NOMO-1 (cell line): ENCODE data around the gene DUSP15.
"Not testable (repeated sequence)": the region's sequence is repeated elsewhere in the genome, so short reads cannot be mapped to it uniquely, and the experiment has no call there.

Experiments used
- DNase-seq, 2 experiments: peaks; one replicate each; lab custom pipeline; 2025; ENCODE audit not compliant: unreplicated experiment in 2 of 2; lab: John Stamatoyannopoulos, UW

Gene DUSP15

GRCh38 chr20:31840906-31841816, 29.2 kb downstream of the DUSP15 start:
- no peak for DNase-seq

GRCh38 chr20:31839782-31840487, 30.4 kb downstream of the DUSP15 start:
- no peak for DNase-seq

GRCh38 chr20:31838646-31839292, 31.6 kb downstream of the DUSP15 start:
- peak; percentile 19 to 27 for DNase-seq

DNA sequence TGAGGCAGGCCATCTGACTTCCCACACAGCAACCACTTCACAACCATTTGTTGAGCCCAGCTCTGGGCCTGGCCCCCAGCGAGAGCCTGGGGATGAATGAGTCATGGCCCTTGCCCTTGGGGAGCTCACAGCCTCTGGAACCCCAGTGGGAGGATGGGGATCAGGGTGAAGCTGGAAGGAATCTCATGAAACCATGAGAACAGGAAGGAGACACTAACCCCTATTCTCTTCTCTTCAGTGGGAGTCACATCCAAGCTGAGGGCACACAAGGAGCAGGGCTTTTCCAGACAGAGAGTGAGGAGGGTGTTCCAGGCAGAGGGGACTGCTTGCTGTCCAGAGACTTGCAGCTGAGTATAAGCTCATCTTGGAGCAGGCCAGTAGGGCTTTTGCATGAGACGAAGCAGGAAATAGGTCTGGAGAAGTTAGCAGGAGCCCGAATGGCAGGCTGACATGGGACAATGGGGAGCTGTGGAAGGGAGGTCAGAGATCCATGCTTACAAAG, 32.4 kb downstream of the DUSP15 start:
- DNase-seq: no peak

GRCh38 chr20:31836853-31837608, 33.3 kb downstream of the DUSP15 start:
- no peak for DNase-seq

DNA sequence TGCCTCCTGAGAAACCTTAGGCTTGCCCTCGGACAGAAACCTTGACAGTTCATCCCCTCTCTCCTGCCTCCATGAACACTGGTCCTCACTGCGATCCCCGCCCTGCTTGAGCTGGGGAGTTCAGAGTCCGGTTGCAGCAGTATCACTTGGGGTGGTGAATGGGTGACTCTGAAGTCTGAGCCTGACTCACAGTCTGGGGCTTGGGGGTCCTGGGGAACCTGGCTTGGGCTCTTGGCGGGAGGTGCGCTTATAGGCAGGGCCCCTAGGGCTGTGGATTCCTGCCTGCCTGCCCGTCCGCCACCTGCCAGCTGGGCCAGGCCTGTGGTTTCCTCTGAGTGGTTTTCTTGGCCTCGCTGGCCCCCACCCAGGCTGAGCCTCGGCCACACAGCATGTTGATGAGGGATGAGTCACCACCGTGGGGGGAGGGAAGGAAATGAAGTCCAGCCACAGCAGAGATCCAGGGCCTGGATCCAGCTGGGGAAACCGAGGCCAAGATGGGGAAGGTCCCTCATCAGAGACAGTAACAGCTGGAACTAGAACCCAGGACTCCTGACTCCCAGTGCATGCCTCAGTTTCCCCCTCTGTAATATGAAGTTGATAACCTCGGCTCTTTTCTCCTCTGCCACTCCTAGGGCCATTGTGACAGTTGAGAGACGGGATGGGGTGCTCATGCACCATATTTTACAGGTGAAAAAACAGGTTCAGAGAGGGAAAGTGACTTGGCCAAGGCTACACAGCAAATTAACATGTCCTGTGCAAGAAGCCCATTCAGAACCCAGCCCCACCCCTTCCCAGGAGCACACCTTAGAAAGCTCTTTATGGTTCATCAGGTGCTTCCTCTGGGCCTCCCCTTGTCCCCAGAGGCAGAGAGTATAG, 34.1 kb downstream of the DUSP15 start:
- peak; percentile 79 to 80 for DNase-seq

DNA sequence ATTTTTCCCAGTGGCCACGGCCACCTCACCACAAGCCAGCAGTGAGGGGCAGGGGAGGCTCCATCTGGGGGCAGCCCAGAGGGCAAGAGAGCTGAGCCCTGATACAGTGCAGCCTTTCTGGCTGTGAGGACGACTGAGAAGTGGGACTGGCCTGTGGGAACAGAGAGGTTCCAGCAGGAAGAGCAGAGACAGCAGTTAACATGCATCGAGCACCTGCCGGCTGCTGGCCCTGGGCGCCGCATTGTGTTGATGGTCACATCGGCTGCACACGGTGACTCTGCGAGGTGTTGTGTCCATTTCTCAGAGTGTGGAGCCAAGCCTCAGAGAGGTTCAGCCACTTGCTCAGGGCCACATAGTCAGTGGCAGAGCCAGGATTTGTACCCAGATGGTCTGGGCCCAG, 34.8 kb downstream of the DUSP15 start:
- DNase-seq: no peak

- DNase-seq: no peak
These were observed 36.3 kb downstream of the DUSP15 start for GRCh38 chr20:31833931-31834521.

DNA sequence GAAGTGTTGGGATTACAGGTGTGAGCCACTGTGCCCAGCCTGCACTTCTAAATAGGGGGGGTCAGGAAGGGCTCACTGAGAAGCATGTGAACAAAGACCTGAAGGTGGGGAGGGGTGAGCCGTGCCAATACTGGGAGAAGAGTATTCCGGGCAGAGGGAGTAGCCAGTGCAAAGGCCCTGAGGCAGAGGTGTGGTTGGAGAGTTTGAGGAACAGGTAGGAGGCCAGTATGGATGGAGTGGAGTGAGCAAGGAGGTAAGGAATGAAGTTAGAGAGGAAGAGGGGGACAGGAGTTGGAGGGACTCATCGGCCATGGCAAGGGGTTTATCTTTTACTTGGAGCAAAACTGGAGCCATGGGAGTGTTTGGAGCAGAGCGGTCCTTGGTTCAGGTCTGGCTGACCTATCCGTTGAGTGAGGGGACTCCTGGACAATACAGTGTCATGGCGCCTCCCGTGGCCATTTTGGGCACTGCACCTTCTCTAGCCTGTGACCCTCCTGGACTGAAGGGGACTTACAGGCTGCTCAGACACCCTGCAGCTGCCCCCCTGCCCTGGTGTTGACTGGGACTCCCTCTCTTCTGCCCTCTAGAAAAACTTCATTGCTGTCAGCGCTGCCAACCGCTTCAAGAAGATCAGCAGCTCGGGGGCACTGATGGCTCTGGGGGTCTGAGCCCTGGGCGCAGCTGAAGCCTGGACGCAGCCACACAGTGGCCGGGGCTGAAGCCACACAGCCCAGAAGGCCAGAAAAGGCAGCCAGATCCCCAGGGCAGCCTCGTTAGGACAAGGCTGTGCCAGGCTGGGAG, 37.0 kb downstream of the DUSP15 start:
- DNase-seq: no peak

DNA sequence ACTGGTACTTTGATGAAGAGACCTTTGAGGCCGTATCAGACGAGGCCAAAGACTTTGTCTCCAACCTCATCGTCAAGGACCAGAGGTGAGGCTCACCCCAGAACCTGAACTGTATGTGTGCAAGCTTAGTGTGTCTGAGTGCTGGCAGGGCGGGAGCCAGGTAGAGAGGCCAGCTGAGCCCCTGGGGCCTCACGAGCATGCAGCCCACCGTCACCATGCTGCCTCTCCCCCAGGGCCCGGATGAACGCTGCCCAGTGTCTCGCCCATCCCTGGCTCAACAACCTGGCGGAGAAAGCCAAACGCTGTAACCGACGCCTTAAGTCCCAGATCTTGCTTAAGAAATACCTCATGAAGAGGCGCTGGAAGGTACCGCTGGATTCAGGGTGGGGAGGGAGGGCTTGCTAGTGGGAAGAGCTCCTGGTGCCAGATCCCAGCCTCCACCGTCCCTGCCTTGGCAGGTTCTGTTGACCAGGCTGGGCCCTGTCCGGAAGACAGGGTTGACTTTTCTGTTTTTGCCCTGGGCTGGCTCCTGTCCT, 38.5 kb downstream of the DUSP15 start:
- no peak for DNase-seq

GRCh38 chr20:31831211-31831610, 39.1 kb downstream of the DUSP15 start:
- DNase-seq: no peak

DNA sequence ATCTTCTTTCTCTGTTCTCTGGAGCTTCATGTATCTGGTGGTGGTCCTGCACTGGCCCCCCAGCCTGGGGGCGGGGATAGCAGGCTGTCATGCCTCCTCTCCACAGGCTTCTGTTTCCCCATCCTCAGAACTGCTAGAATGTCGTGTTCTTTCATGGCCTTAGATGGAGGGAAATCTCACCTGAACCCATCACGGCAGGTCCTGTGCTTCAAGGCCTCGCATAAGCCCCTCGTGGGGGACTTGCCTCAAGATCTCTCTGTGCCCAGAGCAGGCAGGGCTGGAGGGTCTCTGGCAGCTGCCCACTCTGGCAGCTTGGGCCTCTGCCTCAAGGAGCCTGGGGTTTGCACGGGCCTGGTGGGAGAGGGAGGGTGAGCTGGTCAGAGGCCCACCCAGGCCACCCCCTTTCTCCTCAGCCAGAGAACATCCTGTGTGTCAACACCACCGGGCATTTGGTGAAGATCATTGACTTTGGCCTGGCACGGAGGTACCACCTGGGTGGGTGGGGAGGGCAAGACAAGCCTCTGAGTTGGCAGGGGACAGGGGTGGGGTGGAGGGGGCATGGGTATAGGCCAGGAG, 39.8 kb downstream of the DUSP15 start:
- no peak for DNase-seq

DNA sequence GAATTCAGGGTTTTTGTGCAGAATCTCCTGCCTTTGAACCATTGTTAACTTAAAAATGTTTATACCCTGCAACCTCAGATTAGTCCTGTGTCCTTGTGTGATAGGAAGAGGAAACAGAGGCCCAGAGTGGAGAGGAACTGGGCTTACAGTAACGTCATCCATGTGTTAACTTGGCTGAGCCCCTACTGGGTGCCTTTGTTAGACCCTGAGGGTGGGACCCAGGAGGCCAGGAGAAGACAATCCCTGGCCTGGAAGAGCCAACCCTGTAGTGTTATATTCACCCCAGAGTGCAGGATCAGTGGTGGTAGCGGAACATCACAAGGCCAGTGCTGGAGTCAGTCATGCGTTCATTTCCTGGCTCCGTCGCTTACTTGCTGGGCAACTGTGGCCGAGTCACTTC, 40.6 kb downstream of the DUSP15 start:
- DNase-seq: no peak

GRCh38 chr20:31828016-31828415, 42.3 kb downstream of the DUSP15 start:
- DNase-seq: not testable (repeated sequence)

- DNase-seq: no peak
These were observed 43.3 kb downstream of the DUSP15 start for GRCh38 chr20:31827059-31827458.

GRCh38 chr20:31826074-31826473, 44.3 kb downstream of the DUSP15 start:
- DNase-seq: no peak

DNA sequence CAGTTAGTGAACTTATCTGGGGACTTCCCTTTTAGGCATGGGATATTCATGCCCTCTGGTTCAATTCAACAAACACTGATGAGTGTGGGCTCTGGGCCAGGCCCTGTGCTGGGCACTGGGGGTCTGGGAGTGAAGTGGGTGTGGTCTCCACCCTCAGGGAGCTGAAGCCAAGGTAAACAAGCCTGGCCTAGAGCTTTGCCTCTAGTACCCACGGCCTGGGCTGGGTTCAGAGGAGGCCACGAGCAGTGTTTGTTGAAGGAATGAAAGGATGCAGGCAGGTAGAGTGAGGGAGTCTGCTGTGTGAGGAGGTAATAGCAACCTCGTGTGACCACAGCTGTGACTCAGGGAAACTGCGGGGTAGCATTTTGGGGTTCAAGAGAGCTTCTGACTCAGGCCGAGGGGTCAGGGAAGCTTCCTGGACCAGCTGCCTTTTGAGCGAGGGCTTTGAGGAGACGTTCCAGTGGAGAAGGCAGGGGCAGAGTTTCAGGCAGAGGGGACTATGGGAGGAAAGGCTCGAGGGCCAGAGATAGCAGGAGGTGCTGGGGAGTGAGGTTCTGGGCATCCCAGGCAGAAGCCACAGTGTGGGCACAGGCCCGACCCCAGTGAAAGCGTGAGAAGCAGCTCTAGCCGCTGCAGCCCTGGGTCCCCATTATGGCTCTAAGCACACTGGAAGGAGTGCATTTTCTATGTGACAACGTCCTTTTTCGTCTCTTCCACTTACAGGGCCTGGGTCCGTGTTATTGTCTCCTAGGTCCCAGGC, 45.6 kb downstream of the DUSP15 start:
- no peak for DNase-seq
